Amniotic stem cell (primary cell): ENCODE results near the gene STXBP5.
"Not testable (repeated sequence)": the region's sequence is repeated elsewhere in the genome, so short reads cannot be mapped to it uniquely, and the experiment has no call there.

ENCODE experiments used
- DNase-seq: peaks from one replicate; lab custom pipeline; 2025; lab: John Stamatoyannopoulos, UW

STXBP5 gene

DNA sequence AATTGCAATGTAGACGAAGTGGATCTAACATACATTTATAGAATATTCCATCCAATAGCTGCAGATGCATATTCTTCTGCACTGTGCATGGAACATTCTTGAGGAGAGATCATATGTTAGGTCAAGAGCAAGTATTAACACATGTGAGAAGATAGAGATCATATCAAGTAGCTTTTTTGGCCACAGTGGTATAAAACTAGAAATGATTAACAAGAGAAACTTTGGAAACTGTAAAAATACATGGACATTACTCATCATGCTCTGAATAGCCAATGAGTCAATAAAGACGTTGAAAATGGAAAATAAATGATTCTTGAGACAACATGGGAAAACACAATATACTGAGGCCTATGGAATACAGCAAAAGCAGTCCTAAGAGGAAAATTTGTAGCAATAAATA lies 94.2 kb downstream of the STXBP5 start:
- DNase-seq: no peak

DNA sequence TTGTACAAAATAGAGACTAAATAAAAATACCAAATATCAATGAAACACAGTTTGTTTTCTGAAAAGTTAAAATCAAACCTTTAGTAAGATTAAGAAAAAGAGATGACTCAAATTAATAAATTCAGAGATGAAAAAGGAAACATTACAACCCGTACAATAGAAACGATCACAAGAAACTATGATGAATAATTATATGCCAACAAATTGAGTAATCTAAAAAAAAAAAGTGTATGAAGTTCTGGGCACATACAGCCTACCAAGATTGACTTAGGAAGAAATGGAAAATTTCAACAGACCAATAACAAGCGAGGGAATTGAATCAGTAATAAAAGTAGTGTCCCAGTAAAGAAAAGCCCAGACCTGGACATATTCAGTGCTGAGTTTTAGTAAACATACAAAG lies 94.8 kb downstream of the STXBP5 start:
- no peak for DNase-seq

DNA sequence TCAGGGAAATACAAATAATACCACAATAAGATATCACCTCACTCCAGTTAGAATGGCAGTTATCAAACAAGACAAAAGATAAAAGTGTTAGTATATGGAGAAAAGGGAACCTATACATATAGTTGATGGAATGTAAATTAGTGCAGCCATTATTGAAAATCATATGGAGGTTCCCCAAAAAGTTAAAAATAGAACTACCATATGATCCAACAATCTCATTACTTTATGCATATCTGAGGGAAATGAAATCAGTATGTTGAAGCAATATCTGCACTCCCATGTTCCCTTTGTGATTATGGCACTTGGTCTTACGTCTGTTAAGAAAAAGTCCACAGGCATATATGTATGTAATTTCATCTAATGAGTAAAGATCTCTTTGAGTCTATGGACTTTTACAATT lies 96.9 kb downstream of the STXBP5 start:
- DNase-seq: no peak

DNA sequence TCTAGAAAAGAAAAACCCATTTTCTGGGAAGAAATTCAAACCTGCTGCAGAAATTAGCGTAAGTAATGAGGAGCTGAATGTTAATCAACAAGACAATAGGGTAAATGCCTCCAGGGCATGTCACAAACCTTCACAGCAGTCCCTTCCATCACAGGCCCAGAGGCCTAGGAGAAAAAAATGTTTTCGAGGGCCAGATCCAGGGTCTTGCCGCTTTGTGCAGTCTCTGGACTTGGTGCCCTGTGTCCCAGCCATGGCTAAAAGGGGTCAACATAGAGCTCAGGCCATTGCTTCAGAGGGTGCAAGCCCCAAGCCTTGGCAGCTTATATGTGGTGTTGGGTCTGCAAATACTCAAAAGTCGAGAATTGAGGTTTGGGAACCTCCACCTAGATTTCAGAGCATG lies 99.8 kb downstream of the STXBP5 start:
- DNase-seq: no peak

DNA sequence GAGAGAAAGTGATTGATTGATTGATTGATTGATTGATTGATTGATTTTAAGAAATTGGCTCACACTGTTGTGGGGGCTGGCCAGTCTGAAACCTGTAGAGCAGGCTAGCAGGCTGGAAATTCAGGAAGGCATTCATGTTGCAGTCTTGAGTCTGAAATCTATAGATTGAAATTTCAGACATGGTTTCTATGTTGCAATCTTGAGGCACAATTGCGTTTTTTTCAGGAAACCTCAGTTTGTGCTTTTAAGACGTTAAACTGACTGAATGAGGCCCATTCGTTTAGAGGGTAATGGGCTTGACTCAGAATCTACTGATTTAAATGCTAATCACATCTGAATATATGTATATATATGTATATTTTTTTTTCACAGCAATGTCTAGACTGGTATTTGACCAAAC lies 106.3 kb downstream of the STXBP5 start:
- DNase-seq: no peak

DNA sequence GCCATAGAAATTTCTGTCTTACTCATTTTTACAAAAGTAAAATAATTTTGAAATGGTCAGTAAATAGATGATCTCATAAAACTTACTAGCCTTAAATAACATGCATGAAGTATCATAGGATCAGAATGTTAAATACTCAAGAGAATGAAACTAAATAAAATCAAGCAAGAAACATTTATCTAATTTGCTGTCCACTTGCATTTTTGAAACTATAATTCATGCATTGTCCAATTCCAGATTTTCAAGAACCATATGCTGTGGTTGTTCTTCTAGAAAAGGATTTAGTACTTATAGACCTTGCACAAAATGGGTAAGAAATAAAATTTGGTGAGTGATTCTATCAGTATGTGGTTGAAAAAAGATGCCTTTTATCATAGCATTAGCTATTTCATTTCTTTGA lies 107.0 kb downstream of the STXBP5 start:
- peak; percentile 23 for DNase-seq

DNA sequence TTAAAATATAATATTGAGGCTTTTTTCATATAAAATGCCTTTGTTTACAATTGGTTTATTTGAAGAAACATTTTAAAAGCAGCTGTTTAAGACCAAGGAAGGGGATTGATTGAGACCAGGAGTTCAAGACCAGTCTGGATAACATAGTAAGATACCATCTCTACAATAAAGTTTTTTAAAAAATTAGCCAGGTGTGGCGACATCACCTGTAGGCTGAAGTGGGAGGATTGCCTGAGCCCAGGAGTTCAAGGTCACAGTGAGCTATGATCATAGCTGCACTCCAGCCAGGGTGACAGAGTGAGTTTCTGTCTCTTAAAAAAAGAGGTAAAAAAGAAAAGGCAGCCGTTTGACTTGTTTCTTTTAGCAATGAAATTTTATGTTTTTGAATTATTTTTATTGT lies 117.0 kb downstream of the STXBP5 start:
- DNase-seq: no peak

DNA sequence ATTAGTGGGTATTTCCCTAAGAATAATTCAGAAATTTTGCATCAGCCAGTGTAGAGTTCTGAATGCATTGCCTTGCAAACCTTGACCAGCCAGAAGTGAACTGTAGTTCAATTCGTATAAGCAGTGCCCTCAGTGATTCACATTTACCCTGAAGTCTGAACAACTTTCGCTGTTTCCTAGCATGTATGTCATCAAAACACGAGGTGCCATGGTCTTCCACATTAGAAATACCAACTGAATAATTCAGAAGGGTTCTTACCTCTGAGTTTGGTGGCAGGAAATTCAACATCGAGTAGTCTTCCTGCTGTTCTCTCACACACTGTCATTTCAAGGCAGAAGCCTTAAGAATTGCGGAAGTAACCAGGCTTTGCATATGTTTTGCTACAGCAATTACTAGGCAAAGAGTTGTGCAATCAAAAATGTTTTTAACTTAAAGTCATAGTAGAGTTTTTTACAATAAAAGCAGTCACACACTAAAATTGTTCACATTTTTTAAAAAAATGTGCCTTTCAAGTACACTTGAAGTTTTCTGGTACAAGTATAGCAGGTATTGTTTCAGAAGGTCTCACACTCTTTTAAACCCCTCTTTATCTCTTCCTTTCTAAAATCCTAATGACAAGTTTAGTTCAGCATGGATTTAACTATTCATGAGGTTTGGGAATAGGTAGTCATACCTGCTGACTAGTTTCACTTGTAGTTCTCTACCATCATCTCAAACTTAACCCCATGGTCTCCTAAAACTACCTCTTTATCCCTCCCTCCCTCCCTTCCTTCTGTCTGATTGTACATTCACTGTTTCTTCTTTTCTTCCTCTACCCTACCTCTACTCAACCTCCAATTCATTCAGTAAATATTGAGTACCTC lies 118.3 kb downstream of the STXBP5 start:
- DNase-seq: no peak

DNA sequence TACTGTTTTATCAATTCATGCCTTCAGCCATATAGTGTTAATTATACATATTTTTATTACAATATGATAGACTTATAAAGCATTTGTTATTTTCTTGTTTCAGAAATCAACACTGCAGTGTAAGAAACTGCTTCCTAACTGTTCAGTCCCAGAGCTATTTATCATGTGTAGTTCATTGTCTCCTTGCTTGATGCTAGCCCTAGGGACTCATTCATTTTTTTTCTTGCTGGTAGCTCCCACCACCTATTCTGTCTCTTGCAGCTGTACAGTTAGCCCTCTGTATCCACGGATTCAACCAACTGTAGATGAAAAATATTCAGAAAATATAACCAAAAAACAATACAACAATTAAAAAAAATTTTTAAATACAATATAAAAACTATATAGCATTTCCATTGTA lies 121.3 kb downstream of the STXBP5 start:
- DNase-seq: no peak

DNA sequence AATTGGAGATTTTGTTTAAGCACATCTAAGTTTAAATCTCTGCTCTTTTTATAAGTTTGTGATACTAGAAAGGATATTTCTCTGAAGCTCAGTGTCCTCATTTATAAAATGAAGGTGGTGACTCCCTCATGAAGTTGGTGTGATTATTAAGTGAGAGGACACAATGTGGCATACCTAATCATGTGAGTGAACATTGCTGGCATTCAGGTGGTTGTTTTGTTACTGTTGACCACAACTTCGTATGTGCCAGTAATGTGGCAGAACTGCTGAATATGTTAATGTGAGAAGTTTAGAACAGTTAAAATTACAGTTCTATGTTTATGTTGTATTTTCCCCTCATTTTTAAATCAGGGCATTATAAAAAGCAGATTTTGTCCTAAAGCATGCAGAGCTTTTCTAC lies 127.2 kb downstream of the STXBP5 start:
- DNase-seq: no peak

DNA sequence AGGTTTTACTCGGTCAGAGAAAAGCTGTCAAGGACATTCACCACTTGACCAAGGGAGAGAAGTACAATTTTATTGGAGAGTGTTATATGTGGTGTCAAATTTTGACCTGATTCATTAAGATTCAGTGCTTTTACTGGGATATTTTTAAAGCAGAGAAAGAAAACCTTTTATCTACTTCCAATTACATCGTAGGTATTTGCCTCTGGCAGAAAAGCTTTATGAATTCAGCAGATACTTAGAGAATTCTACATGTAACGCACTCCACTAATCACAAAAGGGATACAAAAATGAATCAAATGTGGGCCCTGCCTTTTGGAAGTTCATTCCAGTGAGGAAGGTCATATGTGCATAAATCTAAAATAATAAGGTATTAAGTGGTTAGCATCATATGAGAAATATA lies 133.7 kb downstream of the STXBP5 start:
- DNase-seq: no peak

DNA sequence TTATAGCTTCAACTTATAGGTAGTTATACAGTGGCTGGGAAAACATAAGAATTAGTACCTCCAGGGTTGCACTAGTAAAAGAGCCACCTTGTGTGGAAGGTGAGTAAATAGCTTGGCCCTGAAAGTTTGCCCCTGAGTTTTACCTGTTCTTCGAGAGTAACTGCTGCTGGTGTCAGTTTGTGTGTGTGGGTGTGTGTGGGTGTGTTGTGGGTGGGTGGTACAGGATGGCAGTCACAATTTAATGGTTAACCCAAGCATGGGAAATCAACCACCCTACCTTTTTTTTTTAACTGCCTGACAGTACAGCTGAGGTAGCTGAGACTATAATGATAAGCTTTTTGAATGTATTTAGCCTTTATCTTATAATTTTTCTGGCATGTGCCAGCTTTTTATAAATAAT lies 137.3 kb downstream of the STXBP5 start:
- no peak for DNase-seq

DNA sequence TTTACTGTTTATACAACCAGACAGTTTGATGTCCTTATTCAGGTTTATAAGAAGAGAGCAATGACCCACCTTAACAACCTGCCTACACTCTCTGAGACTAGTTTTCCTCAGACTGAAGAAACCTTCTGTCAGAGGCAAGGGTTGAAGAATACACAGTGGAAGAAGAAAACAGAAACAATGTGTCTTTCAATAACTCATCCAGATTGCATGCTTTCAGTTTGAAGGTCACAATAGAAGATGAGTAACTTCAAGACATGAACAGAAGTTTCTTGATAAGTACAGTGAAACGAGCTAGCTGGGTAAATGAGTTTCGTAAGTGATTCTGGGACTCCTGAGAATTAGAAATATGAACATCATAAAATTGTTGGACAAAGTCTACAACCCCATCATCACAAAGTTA lies 141.7 kb downstream of the STXBP5 start:
- DNase-seq: no peak

DNA sequence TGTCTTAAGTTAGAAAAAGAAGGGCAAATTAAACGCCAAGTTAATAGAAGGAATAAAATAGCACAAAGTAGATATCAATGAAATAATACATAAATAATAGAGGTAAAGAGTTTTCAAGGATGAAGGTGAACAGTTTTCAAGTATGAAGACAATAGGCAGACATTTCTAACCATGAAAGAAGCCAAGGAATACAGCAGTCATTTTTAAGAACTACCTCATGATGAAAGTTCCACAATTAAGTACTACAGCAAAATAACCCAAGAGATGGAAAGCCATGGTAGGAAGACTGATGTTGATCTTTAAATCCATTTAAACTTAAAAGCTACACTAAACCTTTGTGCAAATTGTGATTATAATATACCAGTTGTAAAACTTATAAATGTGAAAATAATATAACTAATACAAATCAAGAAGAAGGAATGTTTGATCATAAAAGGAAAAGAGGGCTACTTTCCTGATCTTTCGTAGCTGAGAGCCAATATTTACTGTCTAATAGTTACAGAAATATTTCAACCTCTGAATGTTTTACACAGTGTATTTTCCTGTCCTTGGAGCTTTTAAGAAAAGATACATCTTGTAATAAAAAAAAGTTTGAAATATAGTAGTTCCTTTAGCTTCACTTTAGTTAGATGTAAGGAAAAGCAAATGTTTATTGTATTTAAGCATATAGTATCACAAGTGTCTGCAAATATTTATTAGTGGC lies 143.1 kb downstream of the STXBP5 start:
- DNase-seq: no peak

DNA sequence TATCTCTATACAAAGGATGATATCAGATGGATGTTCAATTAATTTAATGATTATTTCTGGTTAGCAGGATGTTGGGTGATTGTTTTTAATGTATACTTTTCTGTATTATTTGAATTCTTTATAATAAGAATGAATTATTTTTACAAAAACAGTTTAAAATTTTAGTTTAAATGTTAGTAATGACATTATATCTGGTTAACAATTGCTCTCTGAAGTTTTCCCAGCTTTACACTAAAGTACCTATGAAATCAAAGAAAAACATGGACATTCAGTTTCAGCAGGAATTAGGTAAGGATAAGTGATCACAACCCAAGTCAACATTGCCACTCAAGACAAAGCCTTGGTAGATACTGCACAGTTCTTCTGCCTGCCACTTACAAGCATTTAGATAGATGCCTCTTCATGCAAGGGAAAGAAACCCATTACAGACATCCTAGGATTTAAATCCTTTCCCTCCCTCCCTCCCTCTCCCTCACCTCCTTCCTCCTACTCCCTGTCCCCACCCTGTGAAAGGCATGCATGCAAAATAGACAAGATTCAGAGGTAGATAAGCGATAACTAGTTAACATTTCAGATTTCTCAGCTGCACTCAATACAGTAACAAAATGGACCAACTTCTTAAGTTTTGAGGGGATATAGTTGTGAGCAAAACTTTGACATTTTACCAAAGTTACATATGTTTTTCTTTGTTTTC lies 143.8 kb downstream of the STXBP5 start:
- DNase-seq: no peak

DNA sequence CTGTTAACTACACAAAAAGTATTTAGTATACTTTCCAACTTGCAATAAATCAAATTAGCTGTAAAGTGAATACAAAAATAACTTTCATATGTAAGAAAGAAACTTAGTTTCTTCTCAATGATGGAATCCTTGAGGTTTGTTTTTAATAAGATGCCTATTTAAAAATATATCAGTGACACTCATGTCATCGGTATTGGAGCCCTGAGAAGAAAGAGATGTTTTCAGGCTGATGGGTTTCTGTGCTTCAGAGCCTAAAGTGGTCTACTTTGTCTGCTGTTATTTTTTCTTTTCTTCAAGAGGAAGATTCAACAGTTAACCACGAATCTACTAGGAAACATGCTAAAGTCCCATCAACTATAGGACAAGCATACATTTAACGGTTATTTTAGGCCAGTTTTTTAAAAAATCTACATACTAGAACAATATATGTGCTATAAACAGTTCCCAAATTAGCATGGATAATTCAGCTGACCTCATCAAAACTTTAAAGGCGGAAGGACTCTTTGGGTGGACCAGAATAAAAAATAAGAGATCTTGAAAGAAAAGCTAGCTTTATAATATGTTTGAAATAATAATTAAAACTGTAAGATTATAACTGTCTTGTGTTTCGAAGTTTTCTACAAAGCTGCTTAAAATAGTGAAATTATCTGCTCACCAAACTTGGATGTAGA lies 157.2 kb downstream of the STXBP5 start:
- no peak for DNase-seq

DNA sequence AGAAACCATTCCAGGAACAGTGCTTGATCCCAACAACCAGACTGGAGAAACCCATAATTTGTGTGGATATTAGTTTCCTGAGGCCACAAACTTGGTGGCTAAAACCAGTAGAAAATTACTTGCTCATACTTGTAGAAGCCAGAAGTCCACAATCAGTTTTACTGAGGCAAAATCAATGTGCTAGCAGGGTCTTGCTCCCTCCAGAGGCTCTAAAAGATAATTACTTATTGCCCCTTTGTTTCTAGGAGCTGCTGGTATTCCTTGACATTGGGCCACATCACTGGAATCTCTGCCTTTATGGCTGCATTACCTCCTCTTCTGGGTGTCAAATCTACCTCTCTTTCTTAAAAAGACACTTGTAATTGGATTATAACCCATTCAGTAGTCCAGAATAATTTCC lies 162.1 kb downstream of the STXBP5 start:
- DNase-seq: no peak

DNA sequence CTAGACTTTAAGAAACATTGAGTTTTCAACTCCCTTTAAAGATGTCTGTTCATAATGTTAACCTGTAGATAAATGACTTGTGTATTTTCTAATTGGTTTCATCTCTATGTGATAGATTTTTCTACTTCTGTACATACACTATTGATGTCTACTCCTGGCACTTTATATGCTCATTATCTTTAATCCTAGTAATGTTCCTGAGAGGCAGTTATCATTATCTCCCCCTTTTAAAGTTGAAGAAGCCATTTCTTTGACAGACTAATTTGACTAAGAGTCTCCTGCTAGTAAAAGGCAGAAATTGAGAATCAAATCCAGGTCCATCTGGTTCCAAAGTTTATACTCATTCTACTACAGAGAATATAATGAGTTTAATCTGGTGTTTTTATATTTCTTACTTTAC lies 167.1 kb downstream of the STXBP5 start:
- DNase-seq: no peak

DNA sequence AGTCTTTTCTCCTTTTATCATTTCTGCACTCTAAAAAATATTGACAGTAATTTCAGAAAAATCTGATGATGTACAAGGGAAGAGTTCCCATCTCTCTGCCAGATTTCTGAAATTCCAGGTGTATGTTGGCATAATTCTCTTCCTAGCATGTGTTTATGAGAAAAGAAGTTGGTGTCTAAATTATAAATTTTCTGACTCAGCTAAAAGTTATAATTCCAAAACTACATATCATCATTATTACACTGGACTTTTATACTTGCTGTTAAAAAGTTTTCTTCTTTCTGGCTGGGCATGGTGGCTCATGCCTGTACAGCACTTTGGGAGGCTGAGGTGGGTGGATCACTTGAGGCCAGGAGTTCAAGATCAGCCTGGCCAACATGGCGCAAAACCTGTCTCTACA lies 168.6 kb downstream of the STXBP5 start:
- no peak for DNase-seq

DNA sequence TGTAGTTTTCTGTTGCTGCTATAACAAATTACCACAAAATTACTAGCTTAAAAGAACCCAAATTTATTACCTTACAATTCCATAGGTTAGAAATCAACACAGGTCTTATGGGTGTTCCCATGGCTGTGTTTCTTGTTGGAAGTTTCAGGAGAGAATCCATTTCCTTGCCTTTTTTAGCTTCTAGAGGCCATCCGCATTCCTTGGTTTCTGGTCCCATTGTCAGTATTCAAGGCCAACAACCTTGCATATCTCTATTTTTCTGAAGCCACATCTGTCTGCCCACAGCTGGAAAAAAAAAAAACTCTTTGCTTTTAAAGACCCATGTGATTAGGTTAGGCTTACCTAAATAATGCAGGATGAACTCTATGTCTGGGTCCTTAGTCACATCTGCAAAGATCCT lies 174.6 kb downstream of the STXBP5 start:
- no peak for DNase-seq

DNA sequence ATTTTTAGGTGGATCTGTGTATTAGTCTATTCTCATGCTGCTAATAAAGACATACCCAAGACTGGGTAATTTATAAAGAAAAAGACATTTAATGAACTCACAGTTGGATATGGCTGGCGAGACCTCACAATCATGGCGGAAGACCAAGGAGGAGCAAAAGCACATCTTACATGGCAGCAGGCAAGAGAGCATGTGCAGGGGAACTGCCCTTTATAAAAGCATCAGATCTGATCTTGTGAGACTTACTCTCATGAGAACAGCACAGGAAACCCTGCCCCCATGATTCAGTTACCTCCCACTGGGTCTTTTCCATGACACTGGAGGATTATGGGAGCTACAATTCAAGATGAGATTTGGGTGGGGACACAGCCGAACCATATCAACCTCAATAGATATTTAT lies 176.6 kb downstream of the STXBP5 start:
- DNase-seq: not testable (repeated sequence)

DNA sequence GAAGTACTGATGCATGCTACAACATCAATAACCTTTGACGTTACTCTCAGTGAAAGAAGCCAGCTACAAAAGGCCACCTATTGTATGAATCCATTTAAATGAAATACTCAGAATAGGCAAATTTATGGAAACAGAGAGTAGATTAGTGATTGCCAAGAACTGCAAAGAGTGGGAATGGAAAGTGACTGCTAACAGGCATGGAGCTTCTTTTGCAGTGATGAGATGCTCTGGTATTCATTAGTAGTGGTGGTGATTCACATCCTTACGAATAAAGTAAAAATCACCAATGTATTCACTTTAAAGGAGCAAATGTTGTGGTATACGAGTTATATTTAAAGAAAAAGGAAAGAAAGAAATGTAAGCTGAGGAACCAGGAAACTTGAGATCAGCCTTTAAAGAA lies 177.5 kb downstream of the STXBP5 start:
- no peak for DNase-seq
